Stromal cell of bone marrow (primary cell): ENCODE data around the gene STAP1.
"Not testable (repeated sequence)": the region's sequence is repeated elsewhere in the genome, so short reads cannot be mapped to it uniquely, and the experiment has no call there.

Source experiments
- DNase-seq: peaks from one replicate; pipeline ENCODE4 v3.0.0-alpha.2; 2012; ENCODE audit warnings: low read depth

STAP1 gene

GRCh38 chr4:67624939-67625338 is 66.4 kb downstream of the STAP1 start:
- DNase-seq: no peak

- no peak for DNase-seq
Measured at GRCh38 chr4:67632492-67632891, 74.0 kb downstream of the STAP1 start.

GRCh38 chr4:67634741-67635140 is 76.2 kb downstream of the STAP1 start:
- DNase-seq: no peak

GRCh38 chr4:67635331-67635730 is 76.8 kb downstream of the STAP1 start:
- DNase-seq: no peak

- not testable (repeated sequence) for DNase-seq
Measured at GRCh38 chr4:67636978-67637377, 78.5 kb downstream of the STAP1 start.

GRCh38 chr4:67638136-67638535 is 79.6 kb downstream of the STAP1 start:
- no peak for DNase-seq

- no peak for DNase-seq
Measured at GRCh38 chr4:67651536-67651935, 93.0 kb downstream of the STAP1 start.
